Cardiac septum (tissue), 1 donor: Measurements from ENCODE around the gene SLC27A1. TPM values are rescaled to one million over a fixed set of nuclear protein-coding genes. Genes with fewer than 3 reads are reported as not detected.
"Not testable (repeated sequence)": the region's sequence is repeated elsewhere in the genome, so short reads cannot be mapped to it uniquely, and the experiment has no call there.

Experiments used
- DNase-seq: peaks from one replicate; pipeline ENCODE4 v3.0.0-alpha.2; 2020; ENCODE audit warnings: low spot score
- intact Hi-C: fragments of 100-400 bp; cut with DNase I; formaldehyde crosslinking; loops from one replicate; pipeline ENCODE4 v1.14.0; 2022
- total RNA-seq: library from RNA; stranded (reverse); fragmentation: NEBNext Ultra II Directional; extraction: Animal tissue kit (Norgen Biotek cat#: 25700); gene quantifications from one replicate; pipeline ENCODE4 v1.2.1, GENCODE V29; 2021
- donor health status: DM: no; HTN: no; CAD: no.

Gene SLC27A1
- total RNA-seq, 1 donor from 2014 or later = 35.9 TPM

GRCh38 chr19:17482877-17483604 lies 12.7 kb downstream of the SLC27A1 start:
- DNase-seq = no peak
- intact Hi-C loops = no loop called here

DNA sequence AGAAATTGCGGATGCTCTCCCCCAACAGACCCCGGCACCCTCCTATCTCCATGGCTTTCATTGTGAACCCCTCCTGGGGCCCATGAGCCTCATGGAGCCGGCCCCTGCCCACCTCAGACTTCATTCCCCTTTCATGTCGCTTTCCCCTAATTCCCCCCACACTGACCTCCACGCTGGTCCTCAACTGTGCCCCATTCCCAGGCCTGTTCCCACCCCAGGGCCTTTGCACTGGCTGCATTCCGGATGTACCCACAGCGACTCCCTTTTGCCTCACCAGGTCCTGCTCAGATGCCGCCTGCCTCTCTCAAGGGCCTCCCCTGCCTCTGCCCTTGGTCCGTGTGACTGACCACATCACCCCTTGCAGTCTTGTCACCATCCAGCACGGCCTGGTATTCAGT lies 13.3 kb downstream of the SLC27A1 start:
- intact Hi-C loops = no loop called here
- no peak for DNase-seq

DNA sequence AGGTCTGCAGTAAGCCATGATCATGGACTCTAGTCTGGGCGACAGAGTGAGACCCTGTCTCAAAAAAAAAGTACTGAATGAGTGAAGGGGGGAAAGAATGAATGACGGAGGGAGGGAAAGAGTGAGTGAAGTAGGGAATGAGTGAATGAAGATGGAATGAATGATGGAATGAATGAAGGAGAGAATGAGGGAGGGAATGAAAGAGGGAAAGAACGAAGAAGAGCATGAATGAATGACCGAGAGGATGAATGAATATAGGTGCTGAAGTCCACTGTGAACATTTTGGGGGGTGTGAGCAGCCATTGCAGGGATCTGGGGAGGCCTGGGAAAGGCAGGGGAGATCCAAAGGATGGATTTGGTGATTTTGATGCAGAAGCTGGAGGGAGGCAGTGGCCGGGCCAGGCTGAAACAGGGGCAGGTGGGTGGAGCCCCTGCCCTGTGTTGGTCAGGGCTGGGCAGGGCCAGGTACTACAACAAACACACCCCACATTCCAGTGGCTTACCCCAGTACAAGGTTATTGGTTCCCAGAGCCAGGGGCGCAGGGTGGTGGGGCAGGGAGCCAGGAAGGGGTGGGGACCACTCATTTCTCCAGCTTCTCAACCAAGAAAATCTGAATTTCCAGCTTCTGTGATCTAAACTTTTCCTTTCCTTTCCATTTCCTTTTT lies 14.3 kb downstream of the SLC27A1 start:
- intact Hi-C loops = no loop called here

GRCh38 chr19:17486545-17487240 lies 16.4 kb downstream of the SLC27A1 start:
- DNase-seq = no peak
- intact Hi-C loops = no loop called here

More for the DNA sequence above, 14.3 kb downstream of the SLC27A1 start:
- no peak for DNase-seq

DNA sequence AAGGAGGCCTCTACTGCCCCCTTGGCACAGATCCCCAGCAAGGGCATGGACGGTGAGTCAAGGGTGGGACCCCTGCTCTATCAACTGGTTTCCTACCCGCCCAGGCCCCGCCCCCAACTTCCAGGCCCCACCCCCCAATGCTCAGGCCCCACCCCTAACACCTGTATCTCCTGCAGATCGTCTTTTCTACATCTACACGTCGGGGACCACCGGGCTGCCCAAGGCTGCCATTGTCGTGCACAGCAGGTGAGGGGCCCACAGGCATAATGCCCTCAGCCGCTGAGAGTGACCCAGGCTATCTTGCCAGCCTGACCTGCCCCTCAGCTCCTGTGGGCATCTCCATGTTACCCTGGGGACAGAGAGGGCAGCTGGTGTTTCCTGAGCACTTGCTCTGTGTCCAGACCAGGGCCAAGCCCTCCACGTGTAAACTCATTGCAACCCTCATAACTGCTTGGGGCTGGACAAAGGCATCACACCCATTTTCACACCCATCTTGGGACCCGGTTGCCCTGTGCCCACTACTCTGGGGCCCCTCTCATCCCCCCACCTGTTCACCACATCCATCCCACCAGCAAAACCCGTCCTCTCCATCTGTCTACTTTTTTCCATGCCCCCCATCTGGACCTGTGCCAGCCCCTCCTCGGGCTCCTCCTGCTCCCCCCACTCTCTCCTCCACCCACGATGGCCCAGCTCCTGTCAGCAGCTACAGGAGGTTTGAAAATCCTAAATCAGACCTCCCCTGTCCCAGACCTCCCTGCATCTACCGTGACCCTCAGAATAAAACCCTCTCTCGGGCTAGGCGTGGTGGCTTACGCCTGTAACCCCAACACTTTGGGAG lies 17.2 kb downstream of the SLC27A1 start:
- no peak for DNase-seq
- intact Hi-C loops = no loop called here

GRCh38 chr19:17488593-17489391 lies 18.5 kb downstream of the SLC27A1 start:
- peak; percentile 89 for DNase-seq
- intact Hi-C loops = no loop called here

- intact Hi-C loops = no loop called here
- no peak for DNase-seq
Observed at GRCh38 chr19:17489392-17490030, 19.2 kb downstream of the SLC27A1 start.

- no peak for DNase-seq
- intact Hi-C loops = no loop called here
Observed at GRCh38 chr19:17490411-17490810, 20.1 kb downstream of the SLC27A1 start.

GRCh38 chr19:17491287-17491686 lies 21.0 kb downstream of the SLC27A1 start:
- intact Hi-C loops = no loop called here
- no peak for DNase-seq

DNA sequence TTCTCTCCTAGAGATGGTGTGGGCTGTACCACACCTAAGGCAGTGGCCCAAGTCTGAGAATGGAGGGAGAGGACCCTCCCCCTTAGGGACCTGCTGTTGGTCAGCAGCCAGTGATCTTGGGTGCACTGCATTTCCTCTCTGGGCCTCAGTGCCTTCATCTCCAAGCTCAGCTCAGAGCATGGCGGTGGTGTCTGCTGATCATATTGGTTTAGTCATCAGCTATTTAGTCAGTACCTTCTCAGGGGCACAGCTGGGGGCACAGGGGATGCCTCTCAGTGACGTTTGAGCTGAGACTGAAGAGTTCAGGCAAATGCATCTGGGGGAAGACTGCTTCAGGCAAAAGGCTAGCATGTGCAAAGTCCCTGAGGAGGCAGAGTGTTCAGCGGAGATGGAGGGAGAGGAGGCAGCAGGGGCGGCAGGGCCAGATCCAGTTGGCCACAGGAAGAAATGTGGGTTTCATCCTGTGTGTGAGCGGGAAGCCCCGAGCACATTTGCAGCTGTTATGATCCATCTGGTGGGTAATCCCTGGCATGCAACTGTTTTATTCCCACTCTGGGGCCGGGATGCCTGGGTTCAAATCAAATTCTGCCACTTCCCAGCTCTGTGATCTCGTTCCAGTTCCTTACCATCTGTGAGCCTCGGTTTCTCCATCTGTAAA lies 25.4 kb downstream of the SLC27A1 start:
- no peak for DNase-seq
- intact Hi-C loops = no loop called here

DNA sequence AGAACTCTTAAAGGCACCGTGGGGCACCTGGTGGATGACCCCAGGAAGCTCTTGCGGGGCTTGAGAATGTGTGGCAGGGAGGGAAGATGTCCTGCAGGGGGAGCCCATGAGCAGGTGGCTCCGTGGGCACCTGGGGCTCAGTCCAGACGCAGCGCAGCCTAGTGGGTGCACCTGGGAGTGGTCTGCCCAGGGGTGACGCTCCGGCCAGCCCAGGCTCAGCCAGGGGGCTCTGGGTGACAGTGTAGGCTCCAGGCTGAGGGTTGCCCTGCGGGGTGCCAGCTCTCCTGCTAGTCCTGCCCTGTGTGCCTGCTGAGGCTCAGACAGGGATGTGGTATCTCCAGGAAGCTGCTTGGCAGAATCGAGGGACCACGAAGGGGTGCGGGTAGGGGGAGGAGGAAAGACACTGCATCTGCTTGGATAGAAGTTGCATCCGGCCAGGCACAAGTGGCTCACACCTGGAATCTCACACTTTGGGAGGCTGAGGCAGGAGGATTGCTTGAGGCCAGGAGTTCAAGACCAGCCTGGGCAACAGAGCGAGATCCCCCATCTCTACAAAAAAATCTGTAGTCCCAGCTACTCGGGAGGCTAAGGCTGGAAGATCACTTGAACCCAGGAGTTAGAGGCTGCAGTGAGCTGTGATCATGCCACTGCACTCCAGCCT lies 26.1 kb downstream of the SLC27A1 start:
- peak; percentile 90 for DNase-seq
- intact Hi-C loops = no loop called here

DNA sequence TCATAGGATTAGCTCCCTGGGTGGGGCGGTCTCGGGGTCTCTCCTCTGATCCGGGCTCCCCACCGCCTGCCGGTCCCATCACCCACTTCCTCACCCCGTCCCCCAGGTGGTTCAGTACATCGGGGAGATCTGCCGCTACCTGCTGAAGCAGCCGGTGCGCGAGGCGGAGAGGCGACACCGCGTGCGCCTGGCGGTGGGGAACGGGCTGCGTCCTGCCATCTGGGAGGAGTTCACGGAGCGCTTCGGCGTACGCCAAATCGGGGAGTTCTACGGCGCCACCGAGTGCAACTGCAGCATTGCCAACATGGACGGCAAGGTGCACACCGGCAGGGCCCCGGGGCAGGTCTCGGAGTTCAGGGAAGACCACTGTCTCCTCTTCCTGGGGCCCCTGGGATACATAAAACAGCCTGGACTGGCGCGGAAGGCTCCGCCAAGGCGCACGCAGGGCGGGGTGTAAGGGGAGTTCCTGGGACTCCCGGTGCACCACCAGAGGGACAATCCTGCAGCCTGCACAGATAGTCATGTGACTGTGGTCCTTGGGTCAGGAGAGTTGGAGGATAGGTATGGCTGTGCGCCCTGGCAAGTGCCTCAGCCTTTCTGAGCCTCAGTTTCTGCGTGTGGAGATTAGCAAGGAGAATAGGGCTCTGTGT lies 26.9 kb downstream of the SLC27A1 start:
- DNase-seq = no peak
- intact Hi-C loops = no loop called here

DNA sequence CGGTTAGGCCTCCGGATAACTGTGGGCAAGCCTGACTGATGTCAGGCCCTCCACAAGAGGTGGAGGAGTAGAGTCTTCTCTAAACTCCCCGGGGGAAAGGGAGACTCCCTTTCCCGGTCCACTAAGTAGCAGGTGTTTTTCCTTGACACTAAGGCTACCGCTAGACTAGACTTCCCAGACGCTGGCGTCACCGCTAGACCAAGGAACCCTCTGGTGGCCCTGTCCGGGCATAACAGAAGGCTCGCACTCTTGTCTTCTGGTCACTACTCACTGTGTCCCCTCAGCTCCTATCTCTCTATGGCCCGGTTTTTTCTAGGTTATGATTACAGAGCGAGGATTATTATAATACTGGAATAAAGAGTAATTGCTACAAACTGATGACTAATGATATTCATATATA lies 28.7 kb downstream of the SLC27A1 start:
- intact Hi-C loops, DNase-seq: not testable (repeated sequence)

DNA sequence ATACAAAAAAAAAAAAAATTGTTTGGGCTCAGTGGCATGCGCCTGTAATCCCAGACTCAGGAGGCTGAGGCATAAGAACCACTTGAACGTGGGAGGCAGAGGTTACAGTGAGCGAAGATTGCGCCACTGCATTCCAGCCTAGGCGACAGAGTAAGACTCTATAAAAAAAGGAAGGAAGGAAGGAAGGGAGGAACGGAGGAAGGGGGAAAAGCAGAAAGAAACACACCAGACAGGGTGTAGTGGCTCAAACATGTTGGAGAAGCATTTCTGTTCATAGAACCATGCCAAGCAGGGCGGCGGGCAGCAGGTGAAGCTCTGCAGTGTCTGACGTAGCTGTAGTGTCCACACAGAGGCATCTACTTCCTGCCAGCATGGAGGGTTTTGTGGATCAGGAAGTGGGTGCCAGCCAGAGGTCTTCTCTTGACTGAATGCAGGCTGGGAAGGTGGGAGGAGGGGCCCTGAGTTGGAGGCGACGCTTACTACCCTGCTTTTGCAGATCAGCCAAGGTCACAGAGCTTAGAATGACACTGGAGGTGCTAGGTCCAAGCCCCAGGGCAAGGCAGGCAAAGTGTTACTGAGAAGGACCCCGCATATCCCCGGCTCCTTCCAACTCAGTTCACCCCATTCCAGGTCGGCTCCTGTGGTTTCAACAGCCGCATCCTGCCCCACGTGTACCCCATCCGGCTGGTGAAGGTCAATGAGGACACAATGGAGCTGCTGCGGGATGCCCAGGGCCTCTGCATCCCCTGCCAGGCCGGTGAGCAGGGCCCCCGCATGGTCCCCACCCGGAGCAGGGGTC lies 29.5 kb downstream of the SLC27A1 start:
- DNase-seq = no peak
- intact Hi-C loops = no loop called here

GRCh38 chr19:17500447-17501198 lies 30.3 kb downstream of the SLC27A1 start:
- no peak for DNase-seq
- intact Hi-C loops = no loop called here

DNA sequence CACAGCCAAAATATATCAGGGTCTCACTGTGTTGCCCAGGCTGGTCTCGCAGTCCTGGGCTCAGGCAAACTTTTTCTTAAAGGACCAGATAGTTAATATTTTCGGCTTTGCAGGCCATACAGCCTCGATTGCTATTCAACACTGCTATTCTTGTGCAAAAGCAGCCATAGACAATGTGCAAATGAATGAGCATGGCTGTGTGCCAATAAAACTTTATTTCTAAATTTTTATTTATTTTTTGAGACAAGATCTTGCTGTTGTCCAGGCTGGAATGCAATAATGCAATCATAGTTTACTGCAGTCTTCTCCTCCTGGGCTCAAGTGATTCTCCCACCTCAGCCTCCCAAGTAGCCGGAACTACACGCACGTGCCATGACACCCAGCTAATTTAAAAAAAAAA lies 32.9 kb downstream of the SLC27A1 start:
- no peak for DNase-seq
- intact Hi-C loops = no loop called here
